HepG2 (cell line): ENCODE measurements around the gene ZNF3. TPM values are rescaled to one million over a fixed set of nuclear protein-coding genes. Genes with fewer than 3 reads are reported as not detected.

Experiments used
- ATAC-seq: fragments of 200-7000 bp; cut with Tn5 transposase; 3 replicates; pipeline ENCODE4 v1.9.1; 2020; ENCODE audit warnings: mild to moderate bottlenecking, moderate library complexity
- BruUV-seq: library from RNA; stranded (reverse); fragments of 400-500 nt; replicated peaks from 2 replicates; lab custom pipeline; 2021; lab: Mats Ljungman, UMichigan
- CTCF ChIA-PET: fragments of 300-600 bp; formaldehyde crosslinking; extraction: SDS; loops from one replicate; lab custom pipeline; 2021; ENCODE audit warnings: low total read pairs, inconsistent platforms, low intra/inter-chr PET ratio; lab: Yijun Ruan, JAX
- POLR2A ChIA-PET: fragments of 350-600 bp; sonication (Branson Sonifier 250); formaldehyde crosslinking; loops from one replicate; lab custom pipeline; 2020; ENCODE audit warnings: antibody characterized with exemption, inconsistent platforms; lab: Yijun Ruan, JAX
- DNase-seq: peaks from one replicate; pipeline ENCODE4 v3.0.0-alpha.2; 2015; ENCODE audit warnings: low spot score
- FAIRE-seq: peaks from 3 replicates; lab custom pipeline; 2011; peaks lifted over from hg19 to GRCh38; lab: Jason Lieb, UNC
- H2AFZ ChIP-seq: one replicate; pipeline ENCODE4 v1.6.1; 2011; ENCODE audit warnings: low read length, inconsistent platforms
- H3K27ac ChIP-seq: fragments of 300-600 bp; 3 replicates; pipeline ENCODE4 v1.8.0; 2011; ENCODE audit warnings: mixed run types, mild to moderate bottlenecking, mixed read lengths, low read length, inconsistent platforms; ENCODE audit not compliant: insufficient read depth; ENCODE audit errors: extremely low read length
- H3K27me3 ChIP-seq, 2 experiments: fragments of 200-600 bp in 1 of 2; 2 replicates in 1 of 2; 3 replicates in 1 of 2; pipeline versions ENCODE4 v1.6.0 to v1.8.0; 2011; ENCODE audit warnings: low read length in 2 of 2, mild to moderate bottlenecking in 2 of 2, moderate library complexity in 2 of 2, inconsistent platforms in 1 of 2; ENCODE audit not compliant: insufficient read depth in 2 of 2, control insufficient read depth in 1 of 2
- H3K36me3 ChIP-seq, 2 experiments: fragments of 200-600 bp in 1 of 2; replicated peaks in 1 of 2; 2 replicates in 1 of 2; 3 replicates in 1 of 2; pipeline versions ENCODE4 v1.5.1 to v1.8.0; 2011; ENCODE audit warnings: low read length in 2 of 2, inconsistent platforms in 1 of 2; ENCODE audit not compliant: insufficient read depth in 2 of 2, control insufficient read depth in 1 of 2
- H3K4me1 ChIP-seq: 2 replicates; pipeline ENCODE4 v1.5.1; 2012; ENCODE audit warnings: low read length, inconsistent platforms; ENCODE audit not compliant: insufficient read depth
- H3K4me2 ChIP-seq: 2 replicates; pipeline ENCODE4 v1.6.0; 2011; ENCODE audit warnings: low read depth, low read length, inconsistent platforms
- H3K4me3 ChIP-seq, 3 experiments: fragments of 200-600 bp in 1 of 3; sonication (generic), shearing (Covaris generic) in 1 of 3; replicated peaks in 1 of 3; 2 replicates each; pipeline ENCODE4 v1.5.1; 2011 to 2016; ENCODE audit warnings: low read length in 3 of 3, inconsistent platforms in 2 of 3, low read depth in 2 of 3, mild to moderate bottlenecking in 2 of 3, control low read depth in 1 of 3, mixed read lengths in 1 of 3; ENCODE audit not compliant: insufficient read depth in 1 of 3
- H3K79me2 ChIP-seq: one replicate; pipeline ENCODE4 v1.6.1; 2011; ENCODE audit warnings: low read length, inconsistent platforms; ENCODE audit not compliant: insufficient read depth
- H3K9ac ChIP-seq: 2 replicates; pipeline ENCODE4 v1.6.0; 2011; ENCODE audit warnings: mild to moderate bottlenecking, low read depth, low read length, inconsistent platforms; ENCODE audit not compliant: insufficient read depth
- H3K9me3 ChIP-seq: 2 replicates; pipeline ENCODE4 v1.5.1; 2012; ENCODE audit warnings: mild to moderate bottlenecking, low read length
- H4K20me1 ChIP-seq: 2 replicates; pipeline ENCODE4 v1.6.0; 2011; ENCODE audit warnings: inconsistent platforms, mild to moderate bottlenecking, low read length, moderate library complexity; ENCODE audit not compliant: insufficient read depth
- BHLHE40 ChIP-seq: IDR thresholded peaks from 2 replicates; pipeline ENCODE4 v1.6.1; 2011; ENCODE audit warnings: low read length, improper control_type of control experiment
- GZF1 ChIP-seq: sonication (generic); formaldehyde crosslinking; IDR thresholded peaks from 2 replicates; pipeline ENCODE4 v1.5.1; 2020; ENCODE audit warnings: mild to moderate bottlenecking, missing genetic modification reagents
- HDAC2 ChIP-seq: sonication (generic); formaldehyde crosslinking; IDR thresholded peaks from 2 replicates; pipeline ENCODE4 v1.4.0; 2020; ENCODE audit warnings: missing genetic modification reagents
- JUN ChIP-seq: sonication (generic); formaldehyde crosslinking; IDR thresholded peaks from 2 replicates; pipeline ENCODE4 v1.4.0; 2020; ENCODE audit warnings: mild to moderate bottlenecking, missing genetic modification reagents
- KLF15 ChIP-seq: sonication (generic); formaldehyde crosslinking; IDR thresholded peaks from 2 replicates; pipeline ENCODE4 v1.8.1; 2023; ENCODE audit warnings: borderline replicate concordance, mild to moderate bottlenecking, inconsistent platforms, missing genetic modification reagents, mixed read lengths
- NKX3-1 ChIP-seq: sonication (generic); formaldehyde crosslinking; IDR thresholded peaks from 2 replicates; pipeline ENCODE4 v1.5.0; 2020; ENCODE audit warnings: missing genetic modification reagents
- PHB2 ChIP-seq: fragments of 450-650 bp; IDR thresholded peaks from 2 replicates; pipeline ENCODE4 v1.6.1; 2018; ENCODE audit not compliant: partially characterized antibody
- SYNCRIP ChIP-seq: fragments of 200-400 bp; formaldehyde crosslinking; IDR thresholded peaks from 2 replicates; pipeline ENCODE4 v1.6.1; 2018; ENCODE audit warnings: mild to moderate bottlenecking, low read depth, low read length; ENCODE audit not compliant: insufficient read depth
- ZC3H13 ChIP-seq: sonication (generic); formaldehyde crosslinking; IDR thresholded peaks from 2 replicates; pipeline ENCODE4 v1.8.1; 2023; ENCODE audit warnings: mild to moderate bottlenecking, missing genetic modification reagents, moderate library complexity
- ZNF431 ChIP-seq: sonication (generic); formaldehyde crosslinking; IDR thresholded peaks from 2 replicates; pipeline ENCODE4 v1.9.0; 2022; ENCODE audit warnings: missing genetic modification reagents, low read depth, mild to moderate bottlenecking, borderline replicate concordance
- ZNF775 ChIP-seq: sonication (generic); formaldehyde crosslinking; IDR thresholded peaks from 2 replicates; pipeline ENCODE4 v1.4.0; 2020; ENCODE audit warnings: missing genetic modification reagents, mild to moderate bottlenecking, moderate library complexity, borderline replicate concordance
- ZNF850 ChIP-seq: sonication (generic); formaldehyde crosslinking; conservative IDR thresholded peaks from 2 replicates; pipeline ENCODE4 v1.9.0; 2021; ENCODE audit warnings: mild to moderate bottlenecking, missing genetic modification reagents
- WGBS: methylation state at CpG from one replicate; pipeline ENCODE4 v1.1.6; 2017; ENCODE audit warnings: low lambda C conversion rate; 5-methylcytosine and 5-hydroxymethylcytosine counted together
- in situ Hi-C: cut with HindIII; loops from 2 replicates; pipeline ENCODE4 v1.10.0; 2017; ENCODE audit warnings: low pct_unique_long_range_greater_than_20kb; ENCODE audit not compliant: extremely low pct_ligation_motif_present
- intact Hi-C: fragments of 100-400 bp; cut with micrococcal nuclease; formaldehyde crosslinking; loops from one replicate; pipeline ENCODE4 v1.10.0; 2022; ENCODE audit not compliant: unreplicated experiment
- polyA plus RNA-seq, 8 experiments: library from polyadenylated mRNA; depleted of rRNA in 3 of 8; stranded (reverse) in 7 of 8; unstranded in 1 of 8; fragments of >200 nt; fragmentation: Illumina TruSeq in 4 of 8; extraction: Trizol in 4 of 8; gene quantifications; 2 replicates each; pipeline versions ENCODE4 v1.2.1 to v1.2.3, GENCODE V29; 2011 to 2016; ENCODE audit warnings: low read depth in 4 of 8, missing spikeins in 1 of 8, mixed read lengths in 1 of 8; ENCODE audit not compliant: insufficient read depth in 1 of 8
- total RNA-seq, 5 experiments: library from RNA; depleted of rRNA; stranded (reverse); fragments of >200 nt; fragmentation: Illumina TruSeq; extraction: Trizol; gene quantifications; 2 replicates each; pipeline ENCODE4 v1.2.3, GENCODE V29; 2016; ENCODE audit warnings: low read depth in 1 of 5
- TF ChIP-seq, protein P1 (sequence below): sonication (generic); formaldehyde crosslinking; IDR thresholded peaks from 2 replicates; pipeline ENCODE4 v1.8.0; 2022; ENCODE audit warnings: missing genetic modification reagents, mild to moderate bottlenecking, moderate library complexity, borderline replicate concordance
- TF ChIP-seq, protein P2 (sequence below): sonication (generic); formaldehyde crosslinking; IDR thresholded peaks from 2 replicates; pipeline ENCODE4 v1.4.0; 2020; ENCODE audit warnings: missing genetic modification reagents
- TF ChIP-seq, protein P3 (sequence below): sonication (generic); formaldehyde crosslinking; IDR thresholded peaks from 2 replicates; pipeline ENCODE4 v1.5.0; 2020; ENCODE audit warnings: missing genetic modification reagents
- TF ChIP-seq, protein P4 (sequence below): sonication (generic); formaldehyde crosslinking; IDR thresholded peaks from 2 replicates; pipeline ENCODE4 v1.5.1; 2020; ENCODE audit warnings: missing genetic modification reagents, mild to moderate bottlenecking, borderline replicate concordance

Gene ZNF3
- total and polyA plus RNA-seq, 2 of the 13 experiments (the other 11 are each of a cell fraction or from before 2014, with no cell fraction given), result 33.7 to 56.9 TPM

DNA sequence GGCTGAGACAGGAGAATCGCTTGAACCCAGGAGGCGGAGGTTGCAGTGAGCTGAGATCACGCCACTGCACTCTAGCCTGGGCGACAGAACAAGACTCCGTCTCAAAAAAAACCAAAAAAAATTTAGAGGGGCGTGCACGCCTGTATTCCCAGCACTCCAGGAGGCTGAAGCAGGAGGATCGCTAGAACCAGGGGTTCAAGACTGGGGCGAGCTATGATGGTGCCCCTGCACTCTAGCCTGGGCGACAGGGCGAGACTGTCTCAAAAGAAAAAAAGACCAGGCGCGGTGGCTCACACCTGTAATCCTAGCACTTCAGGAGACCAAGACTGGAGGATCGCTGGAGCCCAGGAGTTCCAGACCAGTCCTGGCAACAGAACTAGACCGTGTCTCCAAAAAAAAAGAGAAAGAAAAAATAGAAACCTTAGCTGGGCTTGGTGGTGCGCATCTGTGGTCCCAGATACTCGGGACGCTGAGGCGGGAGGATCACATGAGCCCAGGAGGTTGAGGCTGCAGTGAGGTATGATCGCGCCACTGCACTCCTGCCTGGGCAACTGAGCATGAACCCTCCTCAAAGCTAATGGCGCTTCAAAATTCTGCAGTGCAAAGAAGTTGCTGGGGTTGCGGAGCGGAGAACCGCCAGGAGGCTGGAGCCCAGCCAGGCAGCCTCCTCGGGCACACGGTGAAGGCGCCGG lies 44.9 kb upstream of the ZNF3 start:
- peak overlapping the region; percentile 96 for H3K27ac ChIP-seq
- POLR2A ChIA-PET, result interaction anchor here (0.9 to 3.5 kb wide), 7 partner anchors 22 to 310 kb away, joined by 3 to 48 read pairs (median 4); partner anchors contain the start of genes AP4M1, COPS6, LAMTOR4 and MCM7
- H3K4me3 ChIP-seq, result peak overlapping the region; percentile 74 to 92 (median 84)
- no peak for FAIRE-seq
- H3K27me3 ChIP-seq, result no peaks in the 10 kb centered on the region
- in situ Hi-C loops (no loop called here), intact Hi-C loops (loop anchor here (5.0 kb wide), 1 partner anchor 44 kb away; the partner anchor contains the start of gene ZNF3)
- peak overlapping the region; percentile 74 for H3K4me2 ChIP-seq
- peak overlapping the region; percentile 88 for H3K9ac ChIP-seq
- H4K20me1 ChIP-seq, result no peaks in the 10 kb centered on the region
- peaks cover 62% of the 10 kb centered on the region for H3K4me1 ChIP-seq
- ATAC-seq, result peak; percentile 8; the same call in 2 of the 3 replicates
- TSS peak; percentile 82 for BruUV-seq
- H3K79me2 ChIP-seq, result peaks cover 5% of the 10 kb centered on the region
- CTCF ChIA-PET, result no interaction called here
- no peaks in the 10 kb centered on the region for H3K9me3 ChIP-seq
- DNase-seq, result no peak
- 5% methylated on average over 22 of the region's 29 CpGs for WGBS
- no peaks in the 10 kb centered on the region for H3K36me3 ChIP-seq
- no peak overlapping the region for H2AFZ ChIP-seq
- TF ChIP-seq SYNCRIP (no peak), KLF15 (CRISPR knock-in tag) (no peak), ZNF850 (CRISPR knock-in tag) (no peak), HDAC2 (CRISPR knock-in tag) (0 out of 2 replicates have a peak, but pooled peaks have one; percentile 22), BHLHE40 (no peak), ZC3H13 (CRISPR knock-in tag) (no peak), ZNF775 (CRISPR knock-in tag) (no peak), NKX3-1 (CRISPR knock-in tag) (no peak), ZNF431 (CRISPR knock-in tag) (no peak), GZF1 (CRISPR knock-in tag) (no peak), PHB2 (no peak), JUN (CRISPR knock-in tag) (0 out of 2 replicates have a peak, but pooled peaks have one; percentile 25)
- TF ChIP-seq, protein P1, sequence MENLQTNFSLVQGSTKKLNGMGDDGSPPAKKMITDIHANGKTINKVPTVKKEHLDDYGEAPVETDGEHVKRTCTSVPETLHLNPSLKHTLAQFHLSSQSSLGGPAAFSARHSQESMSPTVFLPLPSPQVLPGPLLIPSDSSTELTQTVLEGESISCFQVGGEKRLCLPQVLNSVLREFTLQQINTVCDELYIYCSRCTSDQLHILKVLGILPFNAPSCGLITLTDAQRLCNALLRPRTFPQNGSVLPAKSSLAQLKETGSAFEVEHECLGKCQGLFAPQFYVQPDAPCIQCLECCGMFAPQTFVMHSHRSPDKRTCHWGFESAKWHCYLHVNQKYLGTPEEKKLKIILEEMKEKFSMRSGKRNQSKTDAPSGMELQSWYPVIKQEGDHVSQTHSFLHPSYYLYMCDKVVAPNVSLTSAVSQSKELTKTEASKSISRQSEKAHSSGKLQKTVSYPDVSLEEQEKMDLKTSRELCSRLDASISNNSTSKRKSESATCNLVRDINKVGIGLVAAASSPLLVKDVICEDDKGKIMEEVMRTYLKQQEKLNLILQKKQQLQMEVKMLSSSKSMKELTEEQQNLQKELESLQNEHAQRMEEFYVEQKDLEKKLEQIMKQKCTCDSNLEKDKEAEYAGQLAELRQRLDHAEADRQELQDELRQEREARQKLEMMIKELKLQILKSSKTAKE (CRISPR knock-in tag), result no peak
- TF ChIP-seq, protein P2, sequence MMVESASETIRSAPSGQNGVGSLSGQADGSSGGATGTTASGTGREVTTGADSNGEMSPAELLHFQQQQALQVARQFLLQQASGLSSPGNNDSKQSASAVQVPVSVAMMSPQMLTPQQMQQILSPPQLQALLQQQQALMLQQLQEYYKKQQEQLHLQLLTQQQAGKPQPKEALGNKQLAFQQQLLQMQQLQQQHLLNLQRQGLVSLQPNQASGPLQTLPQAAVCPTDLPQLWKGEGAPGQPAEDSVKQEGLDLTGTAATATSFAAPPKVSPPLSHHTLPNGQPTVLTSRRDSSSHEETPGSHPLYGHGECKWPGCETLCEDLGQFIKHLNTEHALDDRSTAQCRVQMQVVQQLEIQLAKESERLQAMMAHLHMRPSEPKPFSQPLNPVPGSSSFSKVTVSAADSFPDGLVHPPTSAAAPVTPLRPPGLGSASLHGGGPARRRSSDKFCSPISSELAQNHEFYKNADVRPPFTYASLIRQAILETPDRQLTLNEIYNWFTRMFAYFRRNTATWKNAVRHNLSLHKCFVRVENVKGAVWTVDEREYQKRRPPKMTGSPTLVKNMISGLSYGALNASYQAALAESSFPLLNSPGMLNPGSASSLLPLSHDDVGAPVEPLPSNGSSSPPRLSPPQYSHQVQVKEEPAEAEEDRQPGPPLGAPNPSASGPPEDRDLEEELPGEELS, result no peak
- TF ChIP-seq, protein P3, sequence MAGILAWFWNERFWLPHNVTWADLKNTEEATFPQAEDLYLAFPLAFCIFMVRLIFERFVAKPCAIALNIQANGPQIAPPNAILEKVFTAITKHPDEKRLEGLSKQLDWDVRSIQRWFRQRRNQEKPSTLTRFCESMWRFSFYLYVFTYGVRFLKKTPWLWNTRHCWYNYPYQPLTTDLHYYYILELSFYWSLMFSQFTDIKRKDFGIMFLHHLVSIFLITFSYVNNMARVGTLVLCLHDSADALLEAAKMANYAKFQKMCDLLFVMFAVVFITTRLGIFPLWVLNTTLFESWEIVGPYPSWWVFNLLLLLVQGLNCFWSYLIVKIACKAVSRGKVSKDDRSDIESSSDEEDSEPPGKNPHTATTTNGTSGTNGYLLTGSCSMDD (CRISPR knock-in tag), result no peak
- TF ChIP-seq, protein P4, sequence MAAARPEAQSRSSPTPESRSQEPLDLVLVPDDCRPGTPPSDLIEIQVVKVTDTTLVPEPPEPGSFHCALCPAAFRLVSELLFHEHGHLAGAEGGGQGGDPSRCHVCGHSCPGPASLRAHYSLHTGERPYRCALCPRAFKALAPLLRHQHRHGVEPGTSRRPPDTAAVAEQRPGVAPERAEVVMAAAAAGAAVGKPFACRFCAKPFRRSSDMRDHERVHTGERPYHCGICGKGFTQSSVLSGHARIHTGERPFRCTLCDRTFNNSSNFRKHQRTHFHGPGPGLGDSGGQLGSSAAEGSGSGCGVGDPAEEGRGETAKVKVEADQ (CRISPR knock-in tag), result no peak; the same call in 1 of the 2 replicates
